Gastrocnemius medialis (tissue), 4 donors: ENCODE results near the gene NREP. TPM values are rescaled to one million over a fixed set of nuclear protein-coding genes. Genes with fewer than 3 reads are reported as not detected.
A peak's percentile ranks its signal among the peaks of the same experiment; 100 is the strongest.

ENCODE experiments used
- ATAC-seq, 2 donors: fragments of 150-250 bp; one replicate each; pipeline ENCODE4 v1.9.1; 2016
- DNase-seq, 2 donors: peaks; one replicate each; pipeline ENCODE4 v3.0.0-alpha.2; 2019
- H3K27ac ChIP-seq, 4 donors: fragments of 200-600 bp; sonication (generic); 1 replicate in 1 of 4; 2 replicates in 3 of 4; pipeline ENCODE4 v1.5.1; 2016 to 2018; ENCODE audit warnings: mild to moderate bottlenecking in 2 of 4, moderate library complexity in 1 of 4
- H3K27me3 ChIP-seq, 3 donors: fragments of 200-600 bp; sonication (generic) in 2 of 3; 1 replicate in 1 of 3; 2 replicates in 2 of 3; pipeline versions ENCODE4 v1.5.1 to v1.6.0; 2016 to 2019; ENCODE audit warnings: mild to moderate bottlenecking in 1 of 3, moderate library complexity in 1 of 3
- H3K36me3 ChIP-seq, 2 donors: fragments of 200-600 bp; sonication (generic) in 1 of 2; one replicate each; pipeline ENCODE4 v1.5.1; 2017 to 2018
- H3K4me1 ChIP-seq, 2 donors: fragments of 200-600 bp; sonication (generic) in 1 of 2; one replicate each; pipeline ENCODE4 v1.5.1; 2016 to 2017; ENCODE audit warnings: mild to moderate bottlenecking in 2 of 2
- H3K4me3 ChIP-seq, 4 donors: fragments of 200-600 bp; sonication (generic) in 3 of 4; 1 replicate in 1 of 4; 2 replicates in 3 of 4; pipeline ENCODE4 v1.5.1; 2016 to 2019; ENCODE audit warnings: mild to moderate bottlenecking in 2 of 4
- H3K9me3 ChIP-seq, 3 donors: fragments of 200-600 bp; sonication (generic) in 2 of 3; 1 replicate in 1 of 3; 2 replicates in 2 of 3; pipeline ENCODE4 v1.5.1; 2016 to 2019
- CTCF ChIP-seq, 5 experiments: fragments of 450-650 bp in 3 of 5; fragments of 200-600 bp in 2 of 5; sonication (generic) in 2 of 5; IDR thresholded peaks in 4 of 5; conservative IDR thresholded peaks in 1 of 5; 1 replicate in 4 of 5; 2 replicates in 1 of 5; pipeline ENCODE4 v1.5.1; 2016 to 2019; ENCODE audit warnings: antibody characterized with exemption in 5 of 5, mild to moderate bottlenecking in 3 of 5, moderate library complexity in 3 of 5
- POLR2A ChIP-seq, 2 donors: fragments of 450-650 bp; IDR thresholded peaks; one replicate each; pipeline ENCODE4 v1.6.1; 2017; ENCODE audit warnings: antibody characterized with exemption in 2 of 2, mild to moderate bottlenecking in 2 of 2, moderate library complexity in 2 of 2
- in situ Hi-C, 4 donors: fragments of 200-750 bp; cut with MboI; loops; one replicate each; pipeline versions ENCODE4 v1.15.0 to v1.8.0; 2017; ENCODE audit warnings: low sequenced_read_pairs in 4 of 4
- intact Hi-C: fragments of 100-400 bp; cut with DNase I; formaldehyde crosslinking; loops from one replicate; pipeline ENCODE4 v1.15.1; 2023; ENCODE audit warnings: low total_unique reads
- total RNA-seq, 4 donors: library from RNA; depleted of rRNA; stranded (reverse); fragments of >200 nt; gene quantifications; one replicate each; pipeline versions ENCODE4 v1.1.0 to v1.2.3, GENCODE V29; 2016

Gene NREP
- total RNA-seq, 4 donors from 2014 or later, result 0.85 to 2.9 (median 1.8) TPM

GRCh38 chr5:111743512-111743911 is 13.5 kb downstream of the NREP start:
- H3K27ac ChIP-seq, result no peak overlapping the region
- DNase-seq, result no peak
- H3K4me1 ChIP-seq, result peaks cover 55 to 66% of the 10 kb centered on the region in 2 donors
- intact Hi-C loops, result no loop called here
- no peak for ATAC-seq
- TF ChIP-seq POLR2A (IDR thresholded peaks at IDR 0.05) (no peak), CTCF (IDR thresholded peaks at IDR 0.05 in 4 of 5, conservative IDR thresholded peaks at IDR 0.05 in 1 of 5) (no peak)
- no peak overlapping the region for H3K4me3 ChIP-seq
- H3K36me3 ChIP-seq, result no peaks in the 10 kb centered on the region
- no peaks in the 10 kb centered on the region for H3K27me3 ChIP-seq
- H3K9me3 ChIP-seq, result no peaks in the 10 kb centered on the region
- in situ Hi-C loops, result no loop called here

- Histone ChIP-seq H3K4me1 (peaks cover 54 to 67% of the 10 kb centered on the region in 2 donors), H3K36me3 (no peaks in the 10 kb centered on the region), H3K27me3 (no peaks in the 10 kb centered on the region), H3K27ac (peak overlapping the region in 3 of 4 donors; percentile 20 to 43 (median 34)), H3K9me3 (no peaks in the 10 kb centered on the region), H3K4me3 (peak overlapping the region in 3 of 4 donors; percentile 1 to 37 (median 23))
- TF ChIP-seq CTCF (IDR thresholded peaks at IDR 0.05 in 4 of 5, conservative IDR thresholded peaks at IDR 0.05 in 1 of 5) (no peak), POLR2A (IDR thresholded peaks at IDR 0.05) (no peak)
- intact Hi-C loops, result no loop called here
- in situ Hi-C loops, result no loop called here
- DNase-seq (peak in 1 of 2 donors; percentile 15), ATAC-seq (peak; percentile 37 to 76)
These were observed 14.6 kb downstream of the NREP start for GRCh38 chr5:111742177-111742994.

GRCh38 chr5:111741278-111741677 is 15.7 kb downstream of the NREP start:
- TF ChIP-seq POLR2A (IDR thresholded peaks at IDR 0.05), result no peak
- Histone ChIP-seq H3K27me3 (no peaks in the 10 kb centered on the region), H3K4me3 (no peak overlapping the region), H3K4me1 (peaks cover 56 to 68% of the 10 kb centered on the region in 2 donors), H3K27ac (no peak overlapping the region), H3K9me3 (no peaks in the 10 kb centered on the region), H3K36me3 (no peaks in the 10 kb centered on the region)
- in situ Hi-C loops, result no loop called here
- intact Hi-C loops, result no loop called here
- no peak for DNase-seq
- peak in 1 of 2 donors; percentile 38 for ATAC-seq

- ATAC-seq (no peak), DNase-seq (no peak)
- in situ Hi-C loops, result no loop called here
- peaks cover 64 to 78% of the 10 kb centered on the region in 2 donors for H3K4me1 ChIP-seq
- intact Hi-C loops, result loop anchor here (5.0 kb wide), 1 partner anchor 187 kb away; no protein-coding TSS in a partner anchor
- H3K9me3 ChIP-seq, result no peaks in the 10 kb centered on the region
- TF ChIP-seq POLR2A (IDR thresholded peaks at IDR 0.05), result no peak
- no peak for TF ChIP-seq CTCF (IDR thresholded peaks at IDR 0.05 in 4 of 5, conservative IDR thresholded peaks at IDR 0.05 in 1 of 5)
- H3K4me3 ChIP-seq, result no peak overlapping the region
- H3K27ac ChIP-seq, result no peak overlapping the region
- H3K27me3 ChIP-seq, result no peaks in the 10 kb centered on the region
- no peaks in the 10 kb centered on the region for H3K36me3 ChIP-seq
These were observed 17.6 kb downstream of the NREP start for GRCh38 chr5:111739416-111739815.

- Histone ChIP-seq H3K4me3 (no peak overlapping the region), H3K9me3 (no peaks in the 10 kb centered on the region), H3K27me3 (no peaks in the 10 kb centered on the region), H3K27ac (peak overlapping the region in 1 of 4 donors; percentile 5), H3K36me3 (no peaks in the 10 kb centered on the region), H3K4me1 (peaks cover 56 to 71% of the 10 kb centered on the region in 2 donors)
- TF ChIP-seq CTCF (IDR thresholded peaks at IDR 0.05 in 4 of 5, conservative IDR thresholded peaks at IDR 0.05 in 1 of 5) (no peak), POLR2A (IDR thresholded peaks at IDR 0.05) (no peak)
- intact Hi-C loops, result loop anchor here (5.0 kb wide), 1 partner anchor 186 kb away; no protein-coding TSS in a partner anchor
- no peak for DNase-seq
- in situ Hi-C loops, result no loop called here
- no peak for ATAC-seq
These were observed 18.9 kb downstream of the NREP start for GRCh38 chr5:111738118-111738517.
